HFFc6 (cell line): ENCODE measurements around the gene CMTM1. TPM values are rescaled to one million over a fixed set of nuclear protein-coding genes. Genes with fewer than 3 reads are reported as not detected.
A peak's percentile ranks its signal among the peaks of the same experiment; 100 is the strongest.

ENCODE experiments used
- DNase-seq: peaks from one replicate; pipeline ENCODE4 v3.0.0-alpha.2; 2018
- H3K27ac Mint-ChIP-seq: 2 replicates; pipeline ENCODE4 v1.8.0; 2020; ENCODE audit warnings: mild to moderate bottlenecking, mixed read lengths
- H3K27me3 Mint-ChIP-seq: 2 replicates; pipeline ENCODE4 v1.8.0; 2021; ENCODE audit warnings: mild to moderate bottlenecking, moderate library complexity, mixed read lengths; ENCODE audit not compliant: insufficient read depth
- H3K36me3 Mint-ChIP-seq: 2 replicates; pipeline ENCODE4 v1.8.0; 2021; ENCODE audit warnings: low read depth, mixed read lengths
- H3K4me1 Mint-ChIP-seq: 2 replicates; pipeline ENCODE4 v1.8.0; 2020; ENCODE audit warnings: low read depth, mixed read lengths
- H3K4me3 Mint-ChIP-seq: 2 replicates; pipeline ENCODE4 v1.8.0; 2020; ENCODE audit warnings: mild to moderate bottlenecking, moderate library complexity, mixed read lengths
- H3K9me3 Mint-ChIP-seq: 2 replicates; pipeline ENCODE4 v1.8.0; 2020; ENCODE audit warnings: mild to moderate bottlenecking, mixed read lengths
- total RNA-seq, 6 experiments: library from RNA; stranded (reverse); fragmentation: NEBNext Ultra II Directional; extraction: Animal tissue kit (Norgen Biotek cat#: 25700); gene quantifications; 2 replicates in 1 of 6; 3 replicates in 5 of 6; pipeline ENCODE4 v1.2.3, GENCODE V29; 2021
- TF ChIP-seq, protein P1 (sequence below): fragments of 200-600 bp; sonication (generic); IDR thresholded peaks from 2 replicates; pipeline ENCODE4 v1.5.0; 2021; ENCODE audit warnings: antibody characterized with exemption, mild to moderate bottlenecking

CMTM1 gene
- total RNA-seq, 6 experiments from 2014 or later: 4.2 to 5.5 (median 4.9) TPM

DNA sequence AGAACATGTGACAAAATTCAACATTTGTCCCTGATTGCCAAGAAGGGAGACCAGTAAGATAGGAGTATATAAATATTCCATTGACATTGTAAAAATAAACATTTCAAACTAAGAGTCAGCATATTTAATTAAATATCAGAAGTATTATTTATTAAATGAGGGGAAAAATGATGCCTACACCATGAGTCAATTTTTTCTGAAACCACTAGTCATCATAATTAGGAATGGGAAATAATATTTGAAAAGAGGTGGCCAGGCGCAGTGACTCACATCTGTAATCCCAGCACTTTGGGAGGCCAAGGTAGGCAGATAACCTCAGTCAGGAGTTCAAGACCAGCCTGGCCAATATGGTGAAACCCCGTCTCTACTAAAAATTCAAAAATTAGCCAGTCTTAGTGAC lies 2.1 kb downstream of the CMTM1 start:
- H3K36me3 Mint-ChIP-seq: peaks cover 13% of the 10 kb centered on the region
- H3K9me3 Mint-ChIP-seq: no peaks in the 10 kb centered on the region
- H3K27ac Mint-ChIP-seq: peak overlapping the region; percentile 52; the same call in 1 of the 2 replicates
- TF ChIP-seq, protein P1, sequence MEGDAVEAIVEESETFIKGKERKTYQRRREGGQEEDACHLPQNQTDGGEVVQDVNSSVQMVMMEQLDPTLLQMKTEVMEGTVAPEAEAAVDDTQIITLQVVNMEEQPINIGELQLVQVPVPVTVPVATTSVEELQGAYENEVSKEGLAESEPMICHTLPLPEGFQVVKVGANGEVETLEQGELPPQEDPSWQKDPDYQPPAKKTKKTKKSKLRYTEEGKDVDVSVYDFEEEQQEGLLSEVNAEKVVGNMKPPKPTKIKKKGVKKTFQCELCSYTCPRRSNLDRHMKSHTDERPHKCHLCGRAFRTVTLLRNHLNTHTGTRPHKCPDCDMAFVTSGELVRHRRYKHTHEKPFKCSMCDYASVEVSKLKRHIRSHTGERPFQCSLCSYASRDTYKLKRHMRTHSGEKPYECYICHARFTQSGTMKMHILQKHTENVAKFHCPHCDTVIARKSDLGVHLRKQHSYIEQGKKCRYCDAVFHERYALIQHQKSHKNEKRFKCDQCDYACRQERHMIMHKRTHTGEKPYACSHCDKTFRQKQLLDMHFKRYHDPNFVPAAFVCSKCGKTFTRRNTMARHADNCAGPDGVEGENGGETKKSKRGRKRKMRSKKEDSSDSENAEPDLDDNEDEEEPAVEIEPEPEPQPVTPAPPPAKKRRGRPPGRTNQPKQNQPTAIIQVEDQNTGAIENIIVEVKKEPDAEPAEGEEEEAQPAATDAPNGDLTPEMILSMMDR: no peak
- H3K4me1 Mint-ChIP-seq: peaks cover 42% of the 10 kb centered on the region
- no peak overlapping the region for H3K4me3 Mint-ChIP-seq
- no peak for DNase-seq
- no peaks in the 10 kb centered on the region; the same call in 1 of the 2 replicates for H3K27me3 Mint-ChIP-seq

DNA sequence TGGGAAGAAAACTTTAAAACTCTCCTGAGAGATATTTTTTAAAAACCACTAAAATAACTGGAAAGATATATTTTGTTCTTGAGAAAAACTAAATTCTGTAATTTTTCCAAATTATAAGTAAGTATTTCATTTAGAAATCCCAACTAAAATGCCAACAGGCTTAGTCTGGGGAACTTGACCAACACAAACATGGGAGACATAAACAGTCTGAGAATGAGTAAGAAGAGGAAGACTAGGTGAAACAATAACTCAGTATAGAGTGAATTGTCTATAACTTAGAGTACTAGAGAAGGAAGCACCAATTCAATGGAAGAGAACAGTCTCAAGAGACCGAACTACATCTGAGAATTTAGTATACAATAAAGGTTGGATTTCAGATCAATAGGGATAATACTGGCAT lies 2.9 kb downstream of the CMTM1 start:
- Mint-ChIP-seq H3K4me3 (peak overlapping the region; percentile 36), H3K36me3 (peaks cover 13% of the 10 kb centered on the region), H3K27ac (peak overlapping the region; percentile 44; the same call in 1 of the 2 replicates), H3K4me1 (peaks cover 42% of the 10 kb centered on the region), H3K9me3 (no peaks in the 10 kb centered on the region), H3K27me3 (no peaks in the 10 kb centered on the region; the same call in 1 of the 2 replicates)
- TF ChIP-seq, protein P1: no peak
- peak; percentile 50 for DNase-seq

DNA sequence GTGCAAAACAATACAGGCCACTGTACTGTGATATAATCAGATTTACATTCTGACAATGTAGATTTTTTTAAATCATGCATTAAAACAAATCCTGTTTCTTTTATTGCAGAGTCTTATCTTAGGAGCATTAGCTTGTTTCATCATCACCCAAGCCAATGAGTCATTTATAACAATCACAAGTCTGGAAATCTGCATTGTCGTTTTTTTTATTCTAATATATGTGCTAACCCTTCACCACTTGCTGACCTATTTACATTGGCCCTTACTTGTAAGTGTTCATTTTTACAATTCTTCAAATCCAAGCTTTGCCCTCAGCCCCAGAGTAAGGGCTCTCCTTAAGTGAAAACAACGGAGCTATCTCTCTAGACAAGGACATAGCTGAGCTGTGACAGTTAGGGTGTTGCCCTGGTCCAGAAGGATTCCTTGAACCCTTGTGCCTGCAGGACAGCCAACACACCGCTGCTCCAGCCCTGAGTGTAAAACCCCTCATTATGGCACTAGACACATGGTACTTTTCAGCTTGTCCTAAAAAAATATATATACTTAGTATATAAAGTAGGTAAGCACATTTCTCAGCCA lies 3.7 kb downstream of the CMTM1 start:
- TF ChIP-seq, protein P1: no peak
- peaks cover 13% of the 10 kb centered on the region for H3K36me3 Mint-ChIP-seq
- DNase-seq: no peak
- no peaks in the 10 kb centered on the region for H3K9me3 Mint-ChIP-seq
- no peaks in the 10 kb centered on the region; the same call in 1 of the 2 replicates for H3K27me3 Mint-ChIP-seq
- H3K4me3 Mint-ChIP-seq: peak overlapping the region; percentile 36; the same call in 1 of the 2 replicates
- H3K27ac Mint-ChIP-seq: peak overlapping the region; percentile 44; the same call in 1 of the 2 replicates
- H3K4me1 Mint-ChIP-seq: peaks cover 38% of the 10 kb centered on the region

DNA sequence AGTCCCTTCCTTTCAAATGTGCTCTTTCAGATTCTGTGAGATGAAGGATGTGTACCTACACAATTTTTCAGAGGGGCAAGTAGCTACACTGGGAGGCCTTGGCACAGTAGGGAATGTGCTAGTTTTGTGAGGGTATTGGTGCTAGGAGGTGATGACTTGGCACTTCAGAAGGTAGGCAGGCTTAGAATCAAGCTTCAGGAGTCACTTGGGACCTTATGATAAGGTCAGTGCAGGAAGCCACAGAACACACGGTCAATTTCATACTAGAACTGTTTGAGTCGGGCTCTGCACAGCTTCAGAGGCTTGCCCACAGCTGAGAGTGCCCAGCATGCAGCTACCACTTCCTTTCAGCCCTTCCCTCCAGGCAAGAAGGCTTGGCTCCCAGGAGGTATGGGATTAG lies 6.1 kb downstream of the CMTM1 start:
- Mint-ChIP-seq H3K9me3 (no peaks in the 10 kb centered on the region), H3K36me3 (peaks cover 2% of the 10 kb centered on the region), H3K27ac (no peak overlapping the region), H3K4me1 (peaks cover 33% of the 10 kb centered on the region), H3K27me3 (no peaks in the 10 kb centered on the region), H3K4me3 (no peak overlapping the region)
- DNase-seq: no peak
- TF ChIP-seq, protein P1: no peak

DNA sequence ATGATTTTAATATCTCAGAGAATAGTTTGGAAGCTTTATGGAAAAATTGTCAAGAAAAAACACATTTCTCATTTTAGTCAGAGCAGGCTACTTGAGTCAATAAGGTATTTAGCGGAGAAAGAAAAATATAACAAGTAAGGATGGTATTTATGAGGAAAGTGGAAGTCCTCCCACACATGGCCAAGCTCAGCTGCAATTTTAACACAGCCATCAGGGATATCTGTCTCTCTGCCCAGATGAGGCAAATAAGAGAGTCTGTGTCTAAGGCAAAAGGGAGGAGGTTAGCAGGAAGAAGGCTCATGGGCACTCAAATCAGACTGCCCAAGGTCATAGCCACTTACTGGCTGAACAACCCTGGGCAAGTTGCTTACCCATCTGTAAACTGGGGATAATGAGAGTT lies 7.8 kb downstream of the CMTM1 start:
- Mint-ChIP-seq H3K9me3 (no peaks in the 10 kb centered on the region), H3K27ac (no peak overlapping the region), H3K4me3 (no peak overlapping the region), H3K27me3 (peaks cover 8% of the 10 kb centered on the region), H3K36me3 (no peaks in the 10 kb centered on the region; the same call in 1 of the 2 replicates), H3K4me1 (peaks cover 16% of the 10 kb centered on the region)
- no peak for DNase-seq
- TF ChIP-seq, protein P1: no peak
